ENCODE measurements around the gene GLS.
A peak's percentile ranks its signal among the peaks of the same experiment; 100 is the strongest.
"Not testable (repeated sequence)": the region's sequence is repeated elsewhere in the genome, so short reads cannot be mapped to it uniquely, and the experiment has no call there.

Gene GLS

DNA sequence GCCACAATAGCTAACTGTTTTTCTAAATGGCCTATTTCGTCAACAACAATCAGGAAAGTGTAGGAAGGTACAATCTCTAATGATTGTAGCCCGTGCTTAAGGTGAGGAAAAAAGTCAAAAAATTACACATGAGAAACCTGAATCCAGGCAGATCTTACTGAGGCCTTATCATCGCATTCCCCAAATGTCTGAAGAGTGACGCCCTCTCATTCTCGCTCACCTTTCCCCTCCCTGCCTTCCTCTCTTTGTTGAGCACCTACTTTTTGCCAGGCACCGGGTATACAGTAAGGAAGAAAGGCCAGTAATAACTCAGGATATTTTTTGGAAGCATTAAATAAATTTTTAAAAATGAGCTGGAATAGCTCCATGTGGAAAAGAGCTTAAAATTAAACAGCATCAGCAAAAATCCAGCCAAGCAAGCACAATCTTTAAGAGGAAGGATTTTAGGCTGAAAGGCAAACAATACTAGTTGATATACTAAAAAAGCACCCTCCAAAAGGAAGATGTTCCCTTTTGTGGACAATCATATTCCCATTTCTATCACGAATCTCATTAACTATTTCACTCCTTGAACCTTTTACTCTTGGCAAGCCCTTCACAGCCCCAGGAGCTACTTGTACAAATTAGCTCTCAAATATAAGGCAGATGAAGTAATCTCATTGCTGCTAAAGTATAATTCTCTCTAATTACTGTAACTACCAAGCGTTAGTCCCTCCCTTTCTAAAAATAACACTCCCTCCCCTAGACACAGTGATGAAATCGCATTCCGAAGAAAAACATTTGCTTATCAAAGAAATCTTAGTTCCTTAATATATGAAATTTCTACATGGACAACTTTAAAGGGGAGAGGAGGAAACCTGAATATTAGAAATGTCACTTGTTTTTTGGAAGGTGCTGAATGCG, 93.4 kb downstream of the GLS start:
- DNase-seq = no peak

DNA sequence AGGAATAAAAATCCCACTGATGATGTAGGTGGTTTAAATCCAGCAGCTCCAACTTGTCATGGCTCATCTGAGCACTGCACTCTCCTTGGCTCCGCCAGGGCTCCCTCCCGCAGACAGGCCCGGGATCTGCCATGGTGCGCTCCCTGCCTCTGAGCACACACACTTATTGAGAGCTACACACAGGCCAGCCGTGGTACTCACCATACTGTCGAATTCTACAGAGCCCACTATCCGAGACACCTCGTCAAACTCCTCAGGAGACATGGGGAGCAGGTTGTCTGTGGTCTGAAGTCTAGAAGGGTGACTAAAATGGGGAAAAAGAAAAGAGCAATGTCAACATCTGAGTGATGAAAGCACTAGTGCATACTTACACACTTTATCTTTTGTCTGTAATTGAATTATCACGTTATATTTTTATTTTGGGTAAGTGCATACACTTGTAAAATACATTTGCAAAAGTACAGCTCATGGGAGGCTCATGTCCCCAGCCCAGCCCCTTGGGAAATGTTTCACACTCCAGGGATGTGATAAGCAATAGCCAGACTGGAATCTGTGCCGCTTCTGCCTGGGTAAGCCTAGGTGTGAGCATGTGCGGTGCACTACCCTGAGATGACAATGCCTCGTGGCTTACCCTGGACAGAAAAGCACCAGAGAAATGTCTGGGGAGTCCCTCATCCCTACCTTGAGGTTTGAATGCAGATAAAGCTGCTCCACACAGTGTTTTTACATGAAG, 94.2 kb downstream of the GLS start:
- DNase-seq = no peak

DNA sequence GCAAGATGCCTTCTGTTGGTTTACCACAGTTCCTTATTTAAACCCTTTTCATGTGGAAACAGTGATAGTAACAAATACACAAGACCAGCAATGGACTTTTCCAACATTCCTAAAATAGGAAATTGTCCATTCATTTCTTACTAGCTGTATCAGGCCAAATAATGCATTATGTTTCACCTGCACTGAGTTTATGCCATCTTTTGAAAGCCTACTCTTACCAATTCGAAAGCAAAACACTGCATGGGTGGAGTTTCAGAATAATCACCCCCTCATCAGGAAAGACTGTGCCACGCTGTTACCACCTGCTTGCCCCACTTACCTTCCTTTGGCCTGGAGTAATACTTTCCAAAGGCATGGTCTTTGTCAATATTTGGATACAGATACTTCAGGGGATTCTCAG, 95.9 kb downstream of the GLS start:
- DNase-seq = no peak

DNA sequence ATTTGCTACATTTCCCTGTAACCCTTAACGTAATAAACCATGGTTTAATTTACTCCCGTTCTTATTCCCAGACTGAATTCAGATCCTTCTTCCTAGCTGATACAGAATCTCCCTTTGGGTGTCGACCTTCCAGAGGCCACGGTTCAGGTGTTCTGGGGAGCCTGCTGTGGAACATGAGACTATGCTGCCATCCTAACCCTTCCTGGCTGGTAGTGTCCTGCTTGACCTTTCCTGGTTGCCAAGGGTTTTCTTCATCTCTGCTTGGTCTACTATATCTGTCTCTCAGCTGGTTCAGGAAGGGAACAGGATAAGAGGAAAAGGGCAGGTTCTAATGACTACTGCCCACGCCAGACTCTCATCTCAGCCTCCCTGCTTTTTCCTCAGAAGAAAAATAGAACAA, 96.9 kb downstream of the GLS start:
- DNase-seq = no peak

DNA sequence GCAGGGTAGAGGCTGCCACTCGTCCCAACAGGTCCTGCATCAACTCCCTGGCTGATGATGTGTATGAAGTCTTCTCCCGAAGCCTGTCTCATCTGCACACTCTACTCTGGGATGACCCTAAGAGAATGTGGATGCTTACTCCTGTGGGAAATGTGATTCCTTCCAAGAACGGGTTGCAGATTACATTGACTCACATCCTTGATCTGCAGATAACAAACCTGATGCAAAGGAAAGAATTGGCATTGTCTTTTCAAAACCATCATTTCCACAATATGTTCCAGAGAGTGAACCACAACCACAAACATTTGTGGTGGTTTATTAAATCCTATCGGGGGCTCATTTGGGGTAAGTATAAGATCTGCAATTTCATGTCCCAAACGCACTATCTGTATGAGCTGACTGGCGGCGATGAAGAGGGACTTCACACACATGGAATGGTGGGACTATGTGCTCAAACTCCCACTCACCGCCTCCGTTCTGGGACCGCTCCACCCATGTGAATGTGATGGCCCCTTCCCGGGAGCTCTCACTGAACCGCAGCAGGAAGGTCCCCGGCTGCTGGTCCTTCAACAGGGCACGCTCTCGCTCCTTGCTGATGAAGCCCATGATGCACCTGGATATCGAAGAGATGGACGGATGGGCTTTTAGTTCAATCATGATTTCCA, 97.9 kb downstream of the GLS start:
- DNase-seq = no peak

DNA sequence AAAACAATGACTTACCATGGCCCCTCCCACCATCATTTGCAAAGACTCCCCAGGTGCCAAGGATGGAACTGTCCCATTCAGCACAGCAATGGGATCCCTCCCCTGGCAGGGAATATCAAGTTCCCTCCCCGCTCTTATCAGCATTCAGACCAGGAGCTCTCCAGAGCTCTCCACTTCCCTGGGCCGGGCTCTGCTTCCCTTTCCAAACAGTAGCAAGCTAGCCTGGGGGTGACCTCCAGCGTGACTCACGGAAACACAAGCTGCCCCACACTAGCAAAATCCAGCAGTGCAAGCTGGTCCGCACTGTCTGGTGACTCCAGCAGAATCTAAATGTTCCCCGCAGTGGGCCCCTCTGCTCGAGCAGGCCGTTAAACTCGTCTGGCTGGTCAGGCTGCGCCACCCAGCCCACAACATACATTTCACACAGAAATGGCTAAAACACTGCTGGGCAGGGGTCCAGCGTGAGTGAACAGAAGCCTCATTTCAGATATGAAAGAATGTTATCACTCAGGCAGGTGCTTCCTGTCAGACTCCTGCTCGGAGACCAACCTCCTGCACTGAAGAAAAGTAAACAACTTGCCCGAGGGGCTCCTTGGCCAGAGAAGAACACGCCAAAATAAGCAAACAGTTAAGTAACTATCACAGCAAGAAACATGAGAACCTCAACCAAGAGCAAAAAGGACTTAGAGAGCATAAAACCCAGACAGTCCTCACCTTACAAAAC, 99.4 kb downstream of the GLS start:
- peak; percentile 70 for DNase-seq

DNA sequence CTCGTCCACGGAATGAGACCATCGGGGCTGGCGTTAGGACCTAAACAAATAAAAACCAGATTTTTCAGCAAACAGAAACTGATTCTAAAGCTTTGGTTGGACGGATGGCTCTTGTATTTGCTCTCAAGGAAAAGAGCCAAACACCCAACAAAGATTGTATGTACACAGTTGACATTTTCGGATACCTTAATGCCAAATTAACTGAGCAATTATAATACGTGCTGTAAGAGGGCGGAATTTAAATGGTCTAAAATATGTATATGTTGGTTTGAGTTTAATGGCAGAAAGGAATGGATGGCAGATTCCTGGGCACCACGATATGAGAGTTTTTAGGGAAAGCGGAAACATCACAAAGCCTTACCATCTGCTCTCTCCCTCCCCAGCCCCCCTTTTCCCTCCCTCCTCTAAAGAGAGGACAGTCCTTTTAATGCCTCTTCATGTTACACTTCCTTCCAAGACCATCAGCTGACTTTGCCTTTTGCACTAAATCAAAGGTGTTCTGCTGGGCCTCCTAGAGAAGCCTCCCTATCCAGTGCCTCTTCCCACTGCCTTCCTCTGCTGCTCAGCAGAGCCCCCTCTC, 100.1 kb downstream of the GLS start:
- no peak for DNase-seq

DNA sequence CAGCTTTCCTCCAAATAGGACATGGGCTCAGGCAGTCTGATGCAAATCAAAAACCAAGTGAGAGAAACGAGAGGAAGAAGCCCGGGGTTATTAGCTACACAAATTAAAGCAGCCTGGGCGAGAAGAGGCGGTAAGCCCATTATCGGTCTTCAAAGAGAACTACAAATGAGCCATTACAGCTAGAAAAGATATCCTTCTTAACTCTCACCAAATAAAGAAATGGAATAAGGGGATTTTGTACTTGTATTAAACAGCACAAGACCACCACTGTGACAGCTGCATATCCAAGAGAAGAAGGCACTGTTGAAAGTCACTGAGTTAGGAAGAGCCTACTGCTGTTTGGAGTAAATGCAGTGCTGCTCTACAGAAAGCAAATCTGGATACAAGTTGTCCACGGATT, 100.7 kb downstream of the GLS start:
- DNase-seq = no peak

DNA sequence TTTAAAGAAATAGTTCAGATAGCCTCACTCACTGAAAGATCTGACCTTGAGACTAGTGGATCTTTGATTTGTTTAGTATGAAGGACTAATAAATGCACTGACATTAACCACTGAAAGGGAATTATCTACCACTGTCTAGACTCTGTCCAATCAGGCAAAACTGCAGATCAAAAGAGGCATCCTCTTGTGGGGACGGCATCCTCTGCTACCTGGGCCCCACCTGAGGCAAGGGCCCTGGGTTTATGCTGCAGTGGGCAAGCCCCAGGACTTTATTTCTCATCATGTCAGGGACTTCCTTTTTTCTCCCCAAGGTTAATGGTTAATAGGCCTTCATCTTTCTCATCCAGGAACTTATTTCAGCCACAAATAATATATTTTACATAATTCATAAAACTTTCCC, 101.1 kb downstream of the GLS start:
- DNase-seq = no peak

DNA sequence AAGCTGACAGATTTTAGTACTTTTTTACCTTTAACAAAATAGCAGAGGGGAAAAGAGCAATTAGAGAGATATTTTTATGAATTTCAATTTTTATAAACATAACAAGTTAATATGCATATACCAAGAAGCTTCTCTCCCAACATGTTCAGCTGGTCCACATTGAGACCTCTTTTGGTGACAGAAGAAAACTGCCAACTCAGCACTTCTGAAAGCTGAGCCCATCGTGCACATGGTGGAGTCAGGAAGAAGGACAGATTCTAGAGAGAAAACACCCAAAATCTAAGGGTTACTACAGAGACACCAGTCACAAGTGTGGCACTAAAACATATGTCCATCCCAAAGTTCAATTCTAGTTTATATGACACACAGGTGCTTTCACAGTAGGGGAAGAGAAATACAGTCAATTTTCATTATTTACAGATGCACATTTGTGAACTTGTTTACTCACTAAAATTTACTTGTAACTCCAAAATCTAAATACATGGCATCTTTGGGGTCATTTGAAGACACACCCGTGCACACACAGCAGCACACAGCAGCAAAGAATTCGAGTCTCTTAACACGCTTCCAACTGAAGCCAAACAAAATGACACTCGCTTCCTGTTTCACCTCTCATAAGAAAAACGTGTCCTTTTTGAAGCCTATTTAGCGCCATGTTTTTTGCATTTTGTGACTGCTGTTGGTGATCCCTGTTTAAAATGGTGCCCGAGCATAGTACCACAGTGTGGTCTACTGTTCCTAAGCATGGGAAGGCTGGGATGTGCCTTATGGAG, 101.8 kb downstream of the GLS start:
- DNase-seq = no peak

DNA sequence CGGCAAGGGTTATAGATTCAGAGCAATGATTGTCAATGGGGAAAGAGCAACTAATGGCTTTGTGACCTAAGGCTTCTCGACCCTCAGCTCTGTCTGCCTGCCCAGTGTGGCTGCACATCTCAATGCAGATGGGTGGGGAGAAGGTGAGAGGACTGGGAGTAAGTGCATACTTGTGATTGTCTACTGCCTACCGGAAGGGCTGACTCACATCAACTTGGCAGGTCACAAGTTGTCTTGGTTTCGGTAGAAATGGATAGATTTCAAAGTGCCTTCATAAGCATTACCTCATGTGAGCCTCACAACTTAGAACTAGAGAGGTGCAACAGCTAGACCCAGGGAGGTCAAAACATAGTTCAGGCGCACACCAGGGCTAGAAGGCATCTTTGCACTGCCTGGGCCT, 104.0 kb downstream of the GLS start:
- DNase-seq = no peak

DNA sequence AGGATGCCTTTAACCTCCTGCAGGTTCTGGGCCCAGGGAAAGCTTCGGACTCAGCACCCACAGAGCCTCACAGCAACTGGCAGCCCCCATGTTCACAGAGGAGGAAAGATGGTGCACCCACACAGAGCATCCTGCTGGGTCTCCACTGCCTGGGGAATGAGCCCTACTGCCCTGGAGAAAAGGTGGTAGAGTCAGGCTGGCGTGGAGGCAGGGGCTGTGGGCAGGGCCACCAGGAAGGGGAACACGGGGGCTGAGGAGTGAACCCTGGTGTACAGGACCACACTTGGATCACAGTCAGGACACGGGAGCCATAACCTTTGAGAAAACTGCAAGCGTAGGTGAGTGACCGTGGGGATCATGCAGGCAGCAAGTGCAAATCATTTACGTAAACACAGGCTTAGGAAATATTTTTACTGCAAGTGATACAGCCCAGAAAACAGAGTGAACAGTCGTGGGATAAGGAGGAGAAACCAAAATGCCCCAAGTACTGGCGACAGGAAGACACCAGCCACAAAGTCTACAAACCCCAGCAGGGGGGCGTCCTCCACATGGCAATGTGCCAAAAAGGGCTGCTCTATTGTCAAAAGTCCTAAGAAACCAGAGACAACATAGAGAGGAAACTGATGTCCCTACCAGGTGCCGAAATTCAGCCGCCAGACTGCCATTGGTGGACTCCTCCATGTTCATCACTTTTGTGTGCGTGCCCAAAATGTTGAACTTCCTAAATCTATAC, 105.8 kb downstream of the GLS start:
- no peak for DNase-seq

DNA sequence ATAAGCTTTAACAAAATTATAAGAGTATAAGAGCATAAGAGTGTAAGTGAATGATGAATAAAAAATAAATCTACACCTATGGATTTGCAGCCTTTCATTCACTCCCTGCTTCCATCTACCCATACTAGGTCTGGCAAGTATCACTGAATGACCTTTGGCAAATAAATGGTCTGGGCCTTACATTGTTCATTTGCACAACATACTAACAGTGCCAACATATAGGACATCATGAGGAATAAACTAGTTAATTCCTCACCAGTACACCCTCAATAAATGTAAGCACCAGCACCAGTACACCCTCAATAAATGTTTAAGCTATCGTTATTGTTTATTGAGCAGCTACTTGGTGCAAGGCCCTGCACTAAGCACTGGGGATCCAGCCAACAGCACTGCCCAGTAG, 106.5 kb downstream of the GLS start:
- DNase-seq = no peak

DNA sequence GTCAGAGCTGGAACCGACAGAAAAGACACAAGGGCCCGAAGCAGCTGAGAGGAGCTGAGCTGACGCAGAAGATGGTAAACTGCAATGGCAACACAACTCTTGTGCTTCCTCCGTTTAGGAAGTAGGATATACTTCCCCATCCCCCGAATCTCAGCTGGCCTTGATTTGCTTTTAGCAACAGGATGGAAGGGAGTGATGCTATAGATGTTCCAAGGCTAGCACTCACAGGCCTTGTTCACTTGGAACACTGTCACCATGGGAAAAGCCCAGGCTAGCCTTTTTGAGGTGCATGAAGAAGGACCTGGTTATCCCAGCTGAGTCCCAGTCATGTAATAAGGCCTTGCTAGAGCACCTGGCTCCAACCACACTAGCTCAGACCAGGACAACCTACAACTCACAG, 107.3 kb downstream of the GLS start:
- no peak for DNase-seq

DNA sequence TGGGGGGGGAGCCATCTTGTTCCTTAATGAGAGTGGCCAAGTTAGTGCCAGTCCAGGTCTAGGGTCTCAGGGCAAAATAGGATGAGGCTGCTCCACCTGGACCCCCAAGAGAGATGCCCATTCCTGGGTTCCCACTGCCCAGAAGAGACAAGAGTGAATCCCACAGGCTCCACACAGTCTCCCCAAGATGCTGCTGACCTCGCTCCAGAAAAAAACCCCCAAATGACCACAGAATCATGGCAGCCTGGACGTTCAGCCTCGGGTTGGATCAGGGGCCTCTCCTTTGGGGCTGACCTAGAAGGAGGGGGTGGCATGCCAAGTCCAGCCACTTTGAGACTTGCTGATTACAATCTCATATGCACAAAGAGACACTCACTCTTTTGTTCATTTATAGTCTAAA, 108.3 kb downstream of the GLS start:
- DNase-seq = no peak

DNA sequence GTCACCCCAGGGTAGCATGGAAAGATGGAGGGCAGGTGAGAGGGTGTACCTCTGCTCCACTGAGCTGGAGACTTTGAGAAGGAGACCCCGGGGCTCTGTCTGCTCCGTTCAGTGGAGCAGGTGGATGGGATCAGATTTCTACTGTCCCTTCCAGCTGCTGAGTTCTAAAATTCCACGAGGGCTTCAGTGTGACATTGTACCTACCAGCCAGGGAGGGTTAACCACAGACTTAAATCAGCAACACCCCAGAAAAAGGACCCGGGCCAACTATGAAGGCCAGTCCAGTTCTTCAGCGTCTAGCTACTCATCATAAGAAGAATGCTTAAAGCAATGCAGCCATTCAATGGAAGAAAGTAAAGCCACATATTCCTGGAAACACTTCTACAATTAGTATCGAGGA, 109.5 kb downstream of the GLS start:
- DNase-seq = no peak

DNA sequence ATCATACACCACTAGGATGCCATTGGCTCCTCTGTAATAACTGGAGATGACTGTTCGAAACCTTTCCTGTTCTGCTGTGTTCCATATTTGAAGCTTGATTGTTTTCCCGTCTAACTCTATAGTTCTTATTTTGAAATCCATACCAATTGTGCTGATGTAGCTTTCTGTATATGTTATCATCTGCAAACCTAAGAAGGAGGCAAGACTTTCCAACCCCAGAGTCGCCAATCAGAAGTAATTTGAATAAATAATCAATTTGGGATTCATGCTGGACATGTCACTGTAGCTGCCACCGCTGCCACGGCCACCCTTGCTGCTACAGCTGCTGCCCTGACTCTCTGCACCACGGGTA, 112.6 kb downstream of the GLS start:
- DNase-seq = no peak

DNA sequence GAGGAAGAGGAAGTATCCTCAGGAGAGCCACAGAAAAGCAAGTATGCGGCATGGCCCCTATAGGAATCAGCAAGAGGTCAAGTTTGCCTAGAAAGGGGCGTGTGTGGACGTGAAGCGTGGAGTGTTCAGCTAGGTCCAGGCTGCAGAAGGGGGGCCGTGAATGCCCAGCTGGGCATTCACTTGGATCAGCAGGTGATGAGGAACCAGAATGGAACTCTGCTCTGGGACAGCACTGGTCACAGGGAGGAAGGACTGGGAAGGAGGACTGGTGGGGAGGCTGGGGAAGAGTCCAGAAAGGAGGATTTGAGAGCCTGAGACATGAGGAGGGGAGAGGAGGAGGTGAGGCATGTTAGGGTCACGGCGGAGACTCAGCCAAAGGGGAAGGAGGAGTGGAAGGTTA, 113.5 kb downstream of the GLS start:
- DNase-seq = no peak

DNA sequence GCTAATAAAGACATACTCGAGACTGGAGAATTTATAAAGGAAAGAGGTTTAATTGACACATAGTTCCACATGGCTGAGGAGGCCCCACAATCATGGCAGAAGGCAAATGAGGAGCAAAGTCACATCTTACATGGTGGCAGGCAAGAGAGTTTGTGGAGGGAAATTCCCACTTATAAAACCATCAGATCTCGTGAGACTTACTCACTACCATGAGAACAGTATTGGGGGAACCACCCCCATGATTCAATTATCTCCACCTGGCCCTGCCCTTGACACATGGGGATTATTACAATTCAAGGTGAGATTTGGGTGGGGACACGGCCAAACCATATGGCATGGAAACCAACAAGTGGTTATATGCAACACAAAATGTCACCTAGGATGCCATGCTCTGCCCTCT, 114.7 kb downstream of the GLS start:
- DNase-seq = not testable (repeated sequence)

DNA sequence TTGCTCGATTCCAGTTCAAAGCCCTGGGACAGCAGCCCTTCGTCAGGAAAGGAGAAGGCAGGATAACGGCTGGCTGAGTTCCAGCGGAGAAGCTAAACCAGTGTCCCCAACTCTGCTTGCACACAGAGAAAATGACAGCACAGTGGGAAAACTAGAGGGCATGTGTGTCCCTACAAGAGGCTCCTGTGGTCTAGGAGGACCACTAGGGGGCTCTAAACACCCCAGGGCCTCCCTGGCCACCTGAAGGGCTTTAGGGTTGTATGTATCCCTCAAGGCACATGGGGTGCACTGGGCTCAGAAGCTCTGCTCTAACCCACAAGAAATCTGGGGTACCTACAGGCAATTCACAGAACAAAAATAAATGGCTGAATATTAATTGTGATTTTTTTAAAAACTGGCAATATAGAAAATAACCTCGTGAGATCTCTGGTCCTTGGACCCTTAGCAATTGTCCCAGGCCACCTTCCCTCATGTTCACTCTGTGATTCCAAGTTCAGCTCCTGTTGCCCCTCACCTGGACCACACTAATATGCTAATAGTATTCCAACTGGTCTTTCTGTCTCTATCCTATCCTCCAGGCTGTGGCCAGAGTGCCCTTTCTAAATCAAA, 115.8 kb downstream of the GLS start:
- no peak for DNase-seq

DNA sequence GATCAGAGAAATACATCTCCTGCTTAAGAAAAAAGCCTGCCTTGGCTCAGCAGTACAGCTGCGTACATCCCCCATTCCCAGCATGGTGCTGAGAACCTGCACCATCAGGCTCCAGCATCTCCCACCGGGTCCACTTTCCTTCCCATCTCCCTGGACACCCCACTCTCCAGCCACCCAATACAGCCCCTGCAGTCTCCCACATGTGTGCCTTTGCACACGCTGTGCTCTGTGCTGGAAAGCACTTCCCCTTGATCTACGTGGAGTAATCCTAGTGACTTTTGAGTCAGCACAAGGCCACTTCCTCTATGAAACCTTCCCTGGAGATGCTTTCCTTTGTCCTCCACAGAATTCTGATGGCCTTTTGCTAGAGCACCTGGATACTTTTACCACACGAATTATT, 116.3 kb downstream of the GLS start:
- no peak for DNase-seq

Measured in right forelimb (tissue), 1 donor.